ENCODE measurements around the gene LRRN2.
"Not testable (repeated sequence)": the region's sequence is repeated elsewhere in the genome, so short reads cannot be mapped to it uniquely, and the experiment has no call there.

Gene LRRN2

DNA sequence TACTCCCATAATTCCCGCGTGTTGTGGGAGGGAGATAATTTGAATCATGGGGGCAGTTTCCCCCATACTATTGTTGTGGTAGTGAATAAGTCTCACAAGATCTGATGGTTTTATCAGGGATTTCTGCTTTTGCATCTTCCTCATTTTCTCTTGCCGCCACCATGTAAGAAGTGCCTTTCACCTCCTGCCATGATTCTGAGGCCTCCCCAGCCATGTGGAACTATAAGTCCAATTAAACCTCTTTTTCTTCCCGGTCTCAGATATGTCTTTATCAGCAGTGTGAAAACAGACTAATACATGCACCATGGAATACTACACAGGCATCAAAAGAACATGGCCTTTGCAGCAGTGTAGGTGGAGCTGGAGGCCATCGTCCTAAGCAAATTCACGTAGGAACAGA, 56.1 kb downstream of the LRRN2 start:
- DNase-seq (ENCODE audit: low spot score): not testable (repeated sequence)

DNA sequence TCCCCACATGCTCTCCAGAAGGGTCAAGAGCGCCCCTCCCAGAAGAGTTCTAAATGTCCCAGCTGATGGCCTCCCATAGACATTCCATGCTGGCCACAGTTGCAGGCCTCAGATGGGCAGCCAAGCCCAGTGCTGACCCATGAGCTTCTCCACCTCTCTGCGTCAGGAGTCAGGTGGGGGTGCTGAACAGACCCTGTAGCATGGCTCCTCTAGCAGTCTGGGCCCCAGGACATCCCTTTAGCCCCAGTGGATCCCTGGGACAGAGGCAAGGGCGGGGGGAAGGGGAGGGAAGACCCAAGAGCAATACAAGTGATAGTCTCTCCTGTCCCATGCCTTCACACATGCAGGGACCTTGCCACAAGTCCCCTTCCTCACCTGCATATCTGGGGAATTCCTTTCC, 56.7 kb downstream of the LRRN2 start:
- no peak for DNase-seq (ENCODE audit: low spot score)

DNA sequence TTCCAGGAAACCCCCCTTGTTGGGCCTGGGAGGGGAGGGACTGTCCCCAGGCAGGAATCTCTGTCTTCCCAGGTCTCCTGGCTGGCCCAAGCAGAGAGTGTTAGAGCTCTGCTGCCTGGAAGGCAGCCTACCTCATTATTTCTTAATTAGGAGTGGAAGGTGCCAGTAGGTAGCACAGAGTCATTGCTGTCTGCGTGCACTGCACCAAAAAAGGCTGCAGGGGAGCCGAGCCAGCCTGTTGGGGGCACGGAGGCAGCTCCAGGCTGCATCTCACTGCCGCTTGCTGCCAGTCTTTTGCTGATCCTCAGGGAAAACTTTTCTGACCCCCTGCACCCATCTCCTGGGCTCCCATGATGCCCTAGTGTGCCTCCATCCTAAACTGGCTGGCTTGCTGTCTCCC, 58.1 kb downstream of the LRRN2 start:
- no peak for DNase-seq (ENCODE audit: low spot score)

DNA sequence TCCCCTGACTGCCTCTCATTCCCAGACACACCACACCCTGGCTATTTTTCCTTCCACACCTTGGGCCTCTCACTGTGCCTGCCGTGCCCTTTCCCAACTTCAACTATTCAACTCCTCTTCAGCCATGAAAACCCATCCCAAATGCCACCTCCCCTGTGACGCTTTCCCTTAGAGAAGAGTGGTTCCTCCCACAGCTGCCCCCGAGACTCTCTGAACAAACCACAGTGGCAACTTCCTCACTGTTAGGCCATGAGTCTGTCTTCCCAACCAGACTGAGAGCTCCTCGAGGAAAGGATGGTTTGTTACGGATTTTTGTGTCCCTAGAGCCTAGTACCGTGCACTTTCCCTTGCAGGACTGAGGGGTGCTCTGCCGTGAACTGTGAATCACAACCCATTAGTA, 59.2 kb downstream of the LRRN2 start:
- DNase-seq (ENCODE audit: low spot score): no peak

DNA sequence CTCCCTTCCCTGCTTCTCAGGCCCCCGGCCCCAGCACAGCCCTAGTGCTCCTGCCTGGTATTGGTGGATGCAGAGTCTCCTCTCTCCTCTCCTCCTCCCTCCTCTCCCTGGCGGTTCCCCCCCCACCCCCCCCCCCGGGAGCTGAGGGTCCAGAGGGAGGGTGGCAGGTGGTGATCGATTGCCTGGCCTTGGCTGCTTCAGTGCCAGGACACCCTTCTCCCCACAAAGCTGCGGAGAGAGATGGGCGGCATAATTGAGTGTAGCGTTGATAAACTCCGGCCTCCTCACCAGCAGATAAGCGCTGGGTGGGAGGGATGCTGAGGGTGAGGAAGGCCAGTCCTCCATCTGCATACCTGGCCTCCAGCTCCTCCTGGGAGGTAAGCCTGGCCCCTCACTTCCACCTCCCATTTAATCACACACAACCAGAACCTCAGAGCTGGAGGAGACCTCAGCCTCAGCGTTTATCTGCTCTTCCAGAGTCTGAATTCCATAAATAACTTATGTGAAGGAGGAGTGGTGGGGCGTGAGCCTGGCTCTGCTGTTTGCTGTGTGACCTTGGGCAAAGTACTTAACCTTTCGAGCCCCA, 60.8 kb downstream of the LRRN2 start:
- DNase-seq (ENCODE audit: low spot score): no peak

DNA sequence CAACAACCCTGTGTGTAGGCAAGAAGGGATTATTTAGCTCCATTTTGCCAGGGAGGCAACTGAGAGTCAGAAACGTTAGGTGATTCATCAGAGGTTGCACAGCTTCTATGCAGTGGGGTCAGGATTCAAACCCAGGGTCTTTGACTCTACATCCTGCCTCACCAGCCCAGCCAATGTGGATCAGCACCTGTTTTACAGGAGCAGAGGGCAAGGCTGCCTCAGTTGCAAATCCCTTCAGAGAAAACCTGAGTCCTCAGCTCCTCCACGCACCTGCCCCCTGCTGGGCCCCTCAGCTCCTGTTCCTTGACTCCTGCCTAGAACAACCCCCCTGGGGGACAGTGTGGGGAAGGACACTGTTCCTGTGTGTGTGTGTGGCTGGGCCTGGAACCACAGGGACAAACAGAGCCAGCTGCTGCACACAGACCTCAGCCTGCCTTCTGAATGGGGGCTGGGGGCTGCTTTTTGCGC, 61.6 kb downstream of the LRRN2 start:
- DNase-seq (ENCODE audit: low spot score): peak; percentile 59

DNA sequence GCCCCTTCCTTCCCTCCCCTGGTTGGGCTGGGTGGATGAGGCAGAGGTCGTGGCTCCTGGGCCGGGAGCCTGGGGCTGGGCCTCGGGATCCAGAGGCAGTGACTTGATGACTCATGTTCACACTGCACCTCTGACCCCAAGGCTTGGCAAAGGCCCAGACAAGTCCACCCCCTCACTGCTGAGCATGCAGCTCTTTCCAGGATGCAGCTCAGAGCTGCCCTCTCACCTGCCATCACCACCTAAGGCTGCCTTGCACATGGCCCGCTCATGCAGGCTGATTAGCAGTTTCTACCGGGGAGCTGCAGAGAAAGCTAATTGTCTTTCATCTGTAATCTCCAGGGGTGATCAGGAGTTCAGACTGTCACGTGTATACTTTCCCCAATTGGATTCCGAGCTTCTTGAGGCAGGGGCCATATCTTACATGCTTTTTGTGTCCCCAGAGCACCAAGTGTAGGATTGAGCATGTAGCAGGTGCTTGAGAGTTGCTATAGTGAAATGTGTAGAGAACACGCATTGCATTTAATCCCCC, 62.1 kb downstream of the LRRN2 start:
- DNase-seq (ENCODE audit: low spot score): no peak

DNA sequence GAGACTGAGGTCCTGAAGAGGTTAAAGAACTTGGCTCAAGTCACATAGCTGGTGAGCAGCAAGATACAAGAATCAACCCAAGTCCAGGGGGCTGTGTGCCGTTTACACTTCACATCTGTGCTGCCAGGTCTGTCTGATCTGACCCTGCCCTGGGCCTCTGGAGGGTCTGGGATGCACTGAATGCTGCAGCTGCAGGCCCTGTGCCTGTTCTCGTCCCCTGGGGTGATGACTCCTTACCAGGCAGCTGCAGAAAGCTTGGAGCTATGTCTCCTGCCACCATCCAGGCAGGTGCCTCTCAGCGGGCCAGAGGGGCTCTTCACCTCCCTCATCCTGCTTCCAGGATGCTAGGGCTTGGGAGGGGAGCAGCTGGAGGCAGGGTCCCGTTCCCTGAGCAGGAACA, 63.5 kb downstream of the LRRN2 start:
- DNase-seq (ENCODE audit: low spot score): no peak

DNA sequence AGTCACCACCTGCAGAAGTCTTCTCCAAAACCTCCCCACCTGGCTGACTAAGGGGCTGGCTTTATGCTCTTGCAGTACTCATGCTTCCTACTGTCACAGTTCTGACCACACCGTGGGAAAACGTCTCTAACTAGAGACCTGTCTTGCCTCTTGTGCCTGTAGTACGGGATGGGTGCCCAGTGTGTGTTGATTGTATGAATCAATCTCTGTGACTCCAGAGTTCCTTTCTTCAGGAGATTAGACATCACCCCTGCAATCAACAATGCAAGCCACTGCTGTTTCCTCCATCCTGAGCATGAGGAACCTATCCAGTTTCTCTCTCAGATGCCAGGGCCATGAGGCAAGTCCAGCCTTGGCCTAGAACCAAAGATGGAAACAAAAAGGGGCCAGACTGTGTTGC, 64.1 kb downstream of the LRRN2 start:
- no peak for DNase-seq (ENCODE audit: low spot score)

DNA sequence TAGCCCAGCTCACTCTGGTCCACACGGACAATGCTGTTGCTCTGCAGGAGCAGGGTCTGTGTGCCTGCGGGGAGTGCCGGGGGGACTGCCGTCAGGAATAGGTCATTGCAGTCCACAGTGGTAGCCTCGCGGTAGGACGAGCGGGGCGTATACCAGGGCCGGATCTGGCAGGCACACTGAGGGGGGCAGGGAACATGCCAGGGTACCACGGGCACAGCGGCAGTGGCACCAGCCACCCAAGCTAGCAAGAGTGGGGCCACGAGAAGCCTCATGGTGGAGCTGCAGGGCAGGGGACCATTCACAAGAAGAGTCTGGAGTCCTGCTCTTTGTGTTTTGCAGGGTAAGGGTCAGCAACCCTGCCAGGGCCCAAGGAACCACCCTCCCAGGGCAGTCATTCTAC, 65.8 kb downstream of the LRRN2 start:
- no peak for DNase-seq (ENCODE audit: low spot score)

DNA sequence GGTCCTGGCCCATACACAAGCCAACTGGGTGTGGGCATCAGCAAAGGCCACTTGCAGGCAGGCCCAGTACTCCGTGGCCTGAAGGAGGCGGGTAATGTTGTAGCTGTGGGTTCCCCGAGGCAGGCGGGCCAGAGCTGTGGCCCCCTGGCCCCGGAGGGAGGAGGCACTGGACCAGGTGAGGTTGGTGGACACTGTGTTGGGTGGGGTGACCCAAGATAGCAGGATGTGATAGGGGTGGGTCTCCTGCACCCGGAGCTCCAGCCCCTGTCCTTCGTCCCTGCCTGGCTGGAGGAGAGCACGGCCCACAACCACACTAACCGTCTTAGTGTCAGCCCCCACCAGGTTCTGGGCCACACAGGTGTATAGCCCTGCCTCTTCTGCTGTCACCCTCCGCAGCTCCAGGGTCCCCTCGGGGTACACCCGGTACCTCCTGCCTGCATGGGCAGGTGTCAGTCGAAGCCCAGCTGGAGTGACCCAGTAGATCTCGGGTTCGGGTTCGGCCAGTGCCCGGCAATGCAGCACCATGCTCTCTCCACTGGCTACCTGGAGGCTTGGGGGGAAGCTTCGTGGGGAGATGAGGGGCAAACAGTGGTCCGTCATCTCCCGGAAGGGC, 67.3 kb downstream of the LRRN2 start:
- DNase-seq (ENCODE audit: low spot score): no peak

DNA sequence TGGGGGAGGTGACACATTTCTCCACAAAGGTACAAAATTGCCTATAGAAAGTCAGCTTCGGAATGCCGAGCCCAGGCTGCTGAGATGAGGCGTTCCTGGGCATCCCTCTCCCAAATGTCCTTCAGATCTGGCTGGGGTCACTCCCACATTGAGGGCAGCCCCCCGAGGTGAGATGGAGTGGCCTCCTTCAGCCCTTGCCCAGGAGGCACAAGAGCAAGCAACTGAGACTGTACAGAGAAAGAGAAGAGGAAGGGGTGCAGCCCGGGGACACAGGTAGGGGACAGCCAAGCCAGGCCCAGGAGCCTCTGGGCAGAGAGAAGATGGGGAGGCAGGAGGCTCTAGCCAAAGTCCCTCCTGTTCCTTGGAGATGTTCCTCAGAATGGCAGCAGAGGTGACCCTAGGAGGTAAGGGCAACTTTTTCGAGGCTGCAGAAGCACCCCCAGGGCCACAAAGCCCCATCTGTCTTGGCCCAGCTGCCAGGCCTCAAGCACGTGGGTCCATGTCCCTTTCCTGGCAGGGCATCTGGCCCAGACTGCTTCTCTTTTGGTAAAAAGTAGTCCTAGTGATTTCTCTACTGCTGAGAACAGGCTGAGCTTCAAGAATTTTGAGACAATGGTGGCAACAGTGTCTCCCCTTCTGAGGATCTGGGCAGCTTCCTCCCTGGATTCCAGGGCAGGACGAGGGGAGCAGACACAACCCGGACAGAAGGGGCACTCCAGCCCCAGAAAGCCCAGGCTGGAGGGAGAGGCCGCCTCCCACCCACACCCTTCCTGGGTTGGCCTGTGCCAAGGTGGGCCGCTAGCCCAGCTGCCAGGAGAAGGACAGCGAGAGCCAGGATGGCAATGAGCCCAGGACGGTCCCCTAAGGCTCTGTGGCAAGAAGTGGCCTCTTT, 68.0 kb downstream of the LRRN2 start:
- DNase-seq (ENCODE audit: low spot score): no peak

DNA sequence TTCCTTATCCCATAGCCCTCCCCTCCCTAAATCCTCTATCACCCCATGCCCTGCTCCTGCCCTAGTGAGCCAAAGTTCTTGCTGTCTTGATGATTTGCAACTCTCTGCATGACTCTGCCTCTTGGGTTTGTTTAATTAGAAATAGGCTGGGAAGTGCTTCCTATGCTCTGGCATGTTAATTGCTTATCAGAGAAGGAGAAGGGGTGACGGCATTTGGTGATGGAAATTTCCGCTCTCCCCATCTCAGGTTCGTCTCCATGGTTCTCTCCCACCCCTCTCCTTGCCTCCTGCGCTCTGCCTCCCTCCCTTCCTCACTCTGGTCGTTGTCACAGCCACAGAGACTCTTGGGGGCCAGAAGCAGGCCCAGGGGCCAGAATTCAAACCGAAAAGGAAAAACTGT, 68.9 kb downstream of the LRRN2 start:
- DNase-seq (ENCODE audit: low spot score): no peak

DNA sequence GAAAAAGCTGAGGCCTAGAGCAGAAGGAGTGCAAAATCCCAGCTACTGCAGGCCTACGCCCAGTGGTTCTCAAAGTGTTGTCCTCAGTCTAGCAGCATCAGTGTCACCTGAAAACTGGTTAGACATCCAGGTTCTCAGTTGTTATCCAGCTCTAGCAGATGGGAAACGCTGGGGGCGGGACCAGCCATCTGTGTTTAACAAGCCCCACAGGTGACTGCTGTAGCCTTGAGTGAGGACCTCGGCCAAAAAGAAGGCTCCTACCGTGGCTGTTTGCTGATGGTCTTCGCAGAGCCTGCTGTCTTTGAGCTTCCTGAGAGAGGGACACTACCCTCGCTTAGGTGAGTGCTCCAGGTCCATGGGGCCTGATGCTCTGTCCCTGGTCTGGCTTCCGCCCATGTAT, 69.7 kb downstream of the LRRN2 start:
- DNase-seq (ENCODE audit: low spot score): no peak

DNA sequence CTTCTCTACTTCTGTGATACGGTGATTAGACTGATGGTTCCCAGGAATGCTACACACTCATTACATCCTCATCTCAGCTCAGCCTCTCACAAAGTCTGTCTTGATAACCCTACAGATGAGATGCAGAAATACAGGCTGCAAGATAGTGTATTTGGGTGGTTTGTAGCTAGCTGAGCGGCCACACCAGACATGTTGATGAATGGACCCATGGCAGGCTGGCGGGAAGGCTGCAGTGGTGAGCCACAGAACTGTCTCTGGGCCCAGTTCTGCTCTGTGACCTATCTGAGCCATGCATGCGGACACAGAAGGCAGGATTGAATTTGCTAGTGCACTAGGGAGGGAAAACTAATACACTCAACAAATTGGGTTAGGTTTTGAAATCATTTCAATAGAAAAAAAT, 71.9 kb downstream of the LRRN2 start:
- DNase-seq (ENCODE audit: low spot score): no peak

DNA sequence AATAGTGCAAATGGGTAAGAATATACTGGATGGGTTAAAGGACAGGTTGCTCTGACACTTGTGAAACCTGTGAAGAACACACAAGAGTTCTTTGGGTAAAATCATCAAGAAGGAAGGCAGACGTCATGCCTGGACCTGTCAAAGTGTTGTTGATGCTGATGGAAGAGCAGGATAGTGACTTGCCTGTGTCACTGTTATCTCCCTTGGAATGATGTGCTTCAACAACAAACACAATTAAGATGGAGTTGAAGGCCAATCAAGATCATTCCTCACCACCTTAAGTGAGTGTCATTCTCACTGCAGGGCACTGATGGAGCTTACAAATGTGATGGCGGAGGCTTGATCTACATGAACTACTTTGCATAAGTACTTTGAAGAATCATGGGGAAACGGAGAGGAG, 73.2 kb downstream of the LRRN2 start:
- DNase-seq (ENCODE audit: low spot score): no peak

DNA sequence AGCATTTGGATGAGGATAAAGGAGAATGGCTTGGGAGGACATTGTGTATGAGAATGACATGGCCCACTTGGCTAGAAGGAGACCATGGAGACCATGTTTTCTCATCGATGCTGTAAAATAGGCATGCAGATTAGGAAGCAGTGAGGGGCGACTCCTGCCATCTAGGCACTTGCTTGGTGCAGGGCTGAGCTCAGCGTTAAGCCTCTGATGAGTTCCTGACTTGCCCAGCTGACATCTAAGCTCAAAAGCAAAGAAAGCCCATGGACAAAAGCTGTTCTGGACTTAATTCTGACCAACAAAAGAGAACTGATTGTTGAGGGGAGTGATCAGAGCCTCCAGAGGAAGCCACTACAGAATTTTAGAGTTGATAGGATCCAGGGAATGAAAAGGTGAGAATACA, 74.5 kb downstream of the LRRN2 start:
- DNase-seq (ENCODE audit: low spot score): no peak

DNA sequence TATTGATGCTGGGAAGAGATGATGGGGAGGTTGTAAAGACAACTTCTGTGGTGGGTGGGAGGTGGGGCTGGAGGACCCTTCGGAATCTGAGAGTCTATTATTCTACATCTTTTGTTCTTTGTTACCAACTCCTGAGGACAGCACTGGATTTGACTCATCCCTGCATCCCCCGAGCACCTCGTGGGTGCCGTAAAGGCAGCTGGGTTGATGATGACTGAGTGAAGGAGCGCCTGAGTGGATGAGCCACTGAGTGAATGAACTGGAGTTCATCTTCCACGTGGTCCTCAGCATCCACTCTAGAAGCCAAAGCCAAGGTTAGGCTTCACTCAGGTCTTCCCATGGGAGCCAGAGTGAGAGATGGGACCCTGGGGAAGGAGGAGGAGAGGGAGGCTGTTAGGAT, 77.6 kb downstream of the LRRN2 start:
- DNase-seq (ENCODE audit: low spot score): no peak

DNA sequence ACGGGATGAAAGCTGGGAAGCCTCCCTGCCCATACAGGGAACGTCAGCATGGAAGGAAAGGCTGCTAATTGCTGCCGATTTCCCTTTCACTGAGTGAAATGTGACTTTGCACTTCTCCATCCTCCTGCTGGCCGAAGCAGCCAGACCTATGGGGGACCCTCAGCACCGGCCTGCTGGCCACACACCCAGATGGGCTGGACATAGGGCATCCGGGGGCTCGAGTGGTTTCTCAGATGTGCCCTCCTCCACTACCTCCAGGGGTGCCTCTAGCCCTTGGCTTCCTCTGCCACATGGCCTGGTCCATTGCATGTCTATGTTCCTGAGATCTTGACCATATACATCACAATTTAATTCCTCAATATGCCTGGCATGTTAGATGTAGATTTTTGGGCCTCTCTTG, 79.7 kb downstream of the LRRN2 start:
- no peak for DNase-seq (ENCODE audit: low spot score)

DNA sequence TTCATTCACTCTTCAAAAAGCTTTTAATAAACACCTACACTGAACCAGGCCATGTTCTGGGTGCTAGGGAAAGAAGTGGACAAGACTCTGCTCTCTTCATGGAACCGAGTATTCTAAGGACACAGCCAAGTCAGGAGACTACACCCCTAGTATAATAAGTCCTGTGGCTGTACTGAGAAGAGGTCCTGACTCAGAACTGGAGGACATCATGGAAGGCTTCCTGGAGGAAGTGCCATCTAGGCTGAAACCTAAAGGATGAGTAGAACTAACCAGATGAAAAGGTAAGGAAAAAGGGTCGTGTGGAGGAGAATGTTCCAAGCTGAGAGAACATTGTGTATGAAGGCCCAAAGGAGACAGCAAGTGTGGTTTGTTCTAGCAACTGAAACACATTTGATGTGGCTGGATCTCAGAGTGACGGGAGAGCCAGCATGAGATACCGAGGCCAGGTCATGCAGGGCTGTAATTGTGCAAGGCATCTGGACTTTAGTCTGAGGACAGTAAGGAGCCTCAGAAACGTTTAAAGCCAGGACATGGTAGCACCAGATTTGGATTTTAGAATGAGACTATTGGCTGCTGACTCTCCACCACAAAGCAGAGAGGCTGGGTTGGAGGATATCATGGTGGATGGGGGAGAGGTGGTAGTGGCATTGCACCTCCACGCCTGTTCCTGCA, 82.5 kb downstream of the LRRN2 start:
- DNase-seq (ENCODE audit: low spot score): no peak

DNA sequence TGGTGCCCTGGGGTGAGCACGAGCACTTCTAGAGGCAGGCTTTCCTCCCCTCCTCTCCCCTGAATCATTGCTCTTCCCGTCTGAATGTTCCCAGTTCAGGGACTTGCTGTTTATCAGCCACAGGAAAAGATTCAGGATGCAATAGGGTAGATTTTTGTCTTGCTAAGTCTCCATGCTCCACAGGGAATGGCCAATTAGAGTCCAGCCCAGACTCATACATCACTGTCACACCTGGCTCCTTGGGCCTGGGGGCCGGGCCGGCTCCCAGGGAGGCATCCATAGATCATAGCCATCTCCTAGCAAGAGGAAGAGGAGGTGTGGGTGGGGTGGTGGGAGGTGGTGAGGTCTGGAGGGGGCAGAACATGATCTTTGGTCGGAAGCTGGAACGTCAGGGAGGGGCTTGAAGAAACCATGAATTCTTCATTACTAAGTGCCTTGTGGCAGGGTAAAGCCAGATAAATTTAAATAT, 83.4 kb downstream of the LRRN2 start:
- DNase-seq (ENCODE audit: low spot score): no peak

DNA sequence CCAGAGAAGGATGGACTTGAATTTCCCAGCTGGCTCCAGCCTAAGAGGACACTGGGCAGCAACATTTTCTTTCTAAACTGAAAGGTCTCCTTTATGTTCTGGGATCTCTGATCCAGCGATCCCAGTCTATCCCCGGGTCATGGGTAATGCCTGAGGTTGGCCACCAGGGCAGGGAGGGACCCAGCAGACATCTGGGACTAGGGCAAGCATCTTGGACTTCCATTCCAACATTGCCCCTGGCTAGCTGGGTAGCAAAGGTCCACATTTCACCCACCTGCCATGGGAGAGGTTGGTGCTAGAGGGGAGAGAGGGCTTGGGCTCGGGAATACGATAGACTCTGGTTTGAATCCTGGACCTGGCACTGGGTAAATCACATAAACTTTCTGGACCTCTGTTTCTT, 84.6 kb downstream of the LRRN2 start:
- no peak for DNase-seq (ENCODE audit: low spot score)

All from NAMALWA (cell line).